Activated CD4-positive, alpha-beta memory T cell treated with anti-CD3 and anti-CD28 coated beads for 36 hours (primary cell): Measurements from ENCODE around the gene SERPING1. TPM values are rescaled to one million over a fixed set of nuclear protein-coding genes. Genes with fewer than 3 reads are reported as not detected.

ENCODE experiments used
- CTCF ChIA-PET: fragments of 350-600 bp; sonication (Branson Sonifier 250); formaldehyde crosslinking; loops from one replicate; lab custom pipeline; 2021; ENCODE audit warnings: antibody characterized with exemption, inconsistent platforms; lab: Charles Lee
- POLR2A ChIA-PET: fragments of 350-600 bp; sonication (Branson Sonifier 250); formaldehyde crosslinking; loops from one replicate; lab custom pipeline; 2021; ENCODE audit warnings: antibody characterized with exemption; lab: Charles Lee
- DNase-seq: peaks from one replicate; pipeline ENCODE4 v3.0.0-alpha.2; 2020
- H3K27ac Mint-ChIP-seq: one replicate; pipeline ENCODE4 v1.8.0; 2021; ENCODE audit warnings: mixed read lengths
- H3K27me3 Mint-ChIP-seq: one replicate; pipeline ENCODE4 v1.8.0; 2021; ENCODE audit warnings: mixed read lengths
- H3K36me3 Mint-ChIP-seq: one replicate; pipeline ENCODE4 v1.8.0; 2021; ENCODE audit warnings: mixed read lengths
- H3K4me1 Mint-ChIP-seq: one replicate; pipeline ENCODE4 v1.8.0; 2021; ENCODE audit warnings: low read depth, mixed read lengths
- H3K4me3 Mint-ChIP-seq: one replicate; pipeline ENCODE4 v1.8.0; 2021; ENCODE audit warnings: mild to moderate bottlenecking, mixed read lengths
- H3K9me3 Mint-ChIP-seq: one replicate; pipeline ENCODE4 v1.8.0; 2021; ENCODE audit warnings: mixed read lengths
- intact Hi-C: fragments of 100-400 bp; cut with micrococcal nuclease; formaldehyde crosslinking; loops from one replicate; pipeline ENCODE4 v1.15.1; 2023
- microRNA-seq: library from miRNA; unstranded; fragments of <30 nt; microRNA quantifications from one replicate; pipeline ENCODE4 v1.2.0, GENCODE V29; 2022; ENCODE audit warnings: borderline number of aligned reads, borderline microRNAs expressed, borderline replicate concordance
- total RNA-seq, 2 experiments: library from RNA; stranded (reverse); gene quantifications; one replicate each; pipeline ENCODE4 v1.2.3, GENCODE V29; 2021

The SERPING1 gene
- total RNA-seq, 2 experiments from 2014 or later = 0.43 TPM; not detected in 1

DNA sequence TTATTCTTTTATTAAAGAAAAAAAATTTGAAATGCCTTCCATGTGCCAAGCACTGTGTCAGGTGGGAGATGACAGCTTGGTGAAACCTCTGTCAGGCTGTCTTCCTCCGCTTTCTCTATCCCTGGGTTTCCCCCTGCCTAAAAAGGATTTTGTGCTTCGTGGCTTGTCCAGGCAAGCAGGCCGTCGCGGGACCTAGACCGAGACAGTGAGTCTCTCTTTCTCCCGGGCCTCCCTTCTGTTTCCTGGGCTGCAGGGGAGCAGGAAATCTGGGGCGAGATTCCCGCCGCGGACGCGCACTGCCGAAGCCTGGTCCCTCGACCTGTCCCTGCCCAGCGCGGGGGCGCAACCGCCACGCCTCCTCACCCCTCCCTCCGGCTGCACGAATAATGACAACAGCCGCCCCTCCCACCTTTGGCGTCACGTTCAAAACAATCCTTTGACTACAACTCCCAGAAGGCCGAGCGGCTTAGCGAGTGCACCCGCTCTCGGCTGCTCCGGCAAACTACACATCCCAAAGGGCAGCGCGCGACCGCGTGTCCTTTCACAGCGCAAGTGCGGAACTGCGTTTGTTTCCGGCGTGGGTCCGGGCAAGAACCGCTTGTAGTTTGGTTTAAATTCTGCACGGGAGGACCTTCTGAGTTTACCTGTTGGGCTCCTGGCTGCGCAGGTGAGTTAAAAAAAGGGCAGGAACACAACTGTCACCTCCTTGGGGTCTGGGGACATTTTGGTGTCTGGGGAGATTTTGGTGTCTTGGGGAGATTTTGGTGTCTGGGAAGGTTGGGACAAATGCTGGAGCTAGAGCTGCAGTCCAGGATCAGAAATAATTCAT lies 59.9 kb downstream of the SERPING1 start, which contains the start of gene CLP1:
Gene CLP1, plus strand, starts transcription at position 569 of the 829 bp plus-strand sequence. CDS start 1,715 bp downstream, outside the sequence.
- Mint-ChIP-seq H3K4me3 (peak within 1 kb of the TSS; percentile 100), H3K9me3 (no peaks in the 10 kb centered on the region), H3K27me3 (no peaks in the 10 kb centered on the region), H3K27ac (peak within 1 kb of the TSS; percentile 94), H3K36me3 (peaks cover 25% of the 10 kb centered on the region), H3K4me1 (peaks cover 33% of the 10 kb centered on the region)
- ChIA-PET POLR2A (interaction anchor here (0.9 to 1.8 kb wide), 3 partner anchors 9 to 20 kb away, joined by 3 to 6 read pairs (median 3); no protein-coding TSS in a partner anchor), CTCF (interaction anchor here (0.6 to 4.2 kb wide), 7 partner anchors 9 to 199 kb away, joined by 3 to 17 read pairs (median 4); partner anchors contain the start of gene UBE2L6)
- peak; percentile 100 for DNase-seq
- intact Hi-C loops = loop anchor here (1.0 to 5.0 kb wide), 7 partner anchors 10 to 1485 kb away; partner anchors contain the start of genes FAM111A, MED19, SELENOH and TIMM10

DNA sequence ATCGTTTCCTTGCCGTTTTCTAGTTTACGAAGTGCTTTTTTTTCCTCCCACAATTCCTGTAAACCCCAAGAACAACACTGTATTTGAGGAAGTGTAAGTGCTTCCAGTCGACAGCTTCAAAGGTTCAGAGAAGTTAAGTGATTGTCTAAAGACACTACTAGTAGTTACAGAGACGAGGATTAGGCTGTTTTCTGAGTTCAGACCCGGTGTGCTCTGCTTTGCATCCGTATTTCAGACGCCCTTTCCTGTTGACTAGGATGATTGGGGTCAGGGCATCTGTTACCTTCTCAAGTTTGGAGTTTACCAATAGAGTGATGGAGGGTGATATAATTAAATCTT lies 60.5 kb downstream of the SERPING1 start:
- CTCF ChIA-PET = interaction anchor here (0.6 to 1.9 kb wide), 5 partner anchors 9 to 143 kb away, joined by 3 to 9 read pairs (median 3); partner anchors contain the start of gene UBE2L6
- intact Hi-C loops = loop anchor here (5.0 kb wide), 1 partner anchor 1484 kb away; the partner anchor contains the start of gene FAM111A
- Mint-ChIP-seq H3K36me3 (peaks cover 26% of the 10 kb centered on the region), H3K27me3 (no peaks in the 10 kb centered on the region), H3K27ac (peak overlapping the region; percentile 94), H3K4me3 (peak overlapping the region; percentile 100), H3K9me3 (no peaks in the 10 kb centered on the region), H3K4me1 (peaks cover 33% of the 10 kb centered on the region)
- POLR2A ChIA-PET = interaction anchor here (0.9 to 1.8 kb wide), 3 partner anchors 9 to 20 kb away, joined by 3 to 6 read pairs (median 3); no protein-coding TSS in a partner anchor
- DNase-seq = no peak

DNA sequence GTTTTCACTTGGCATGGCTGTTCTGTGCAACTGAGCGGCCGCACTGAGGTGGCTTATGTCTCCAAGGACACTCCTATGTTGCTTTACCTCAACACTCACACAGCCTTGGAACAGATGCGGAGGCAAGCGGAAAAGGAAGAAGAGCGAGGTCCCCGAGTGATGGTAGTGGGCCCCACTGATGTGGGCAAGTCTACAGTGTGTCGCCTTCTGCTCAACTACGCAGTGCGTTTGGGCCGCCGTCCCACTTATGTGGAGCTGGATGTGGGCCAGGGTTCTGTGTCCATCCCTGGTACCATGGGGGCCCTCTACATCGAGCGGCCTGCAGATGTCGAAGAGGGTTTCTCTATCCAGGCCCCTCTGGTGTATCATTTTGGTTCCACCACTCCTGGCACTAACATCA lies 62.2 kb downstream of the SERPING1 start:
- H3K4me3 Mint-ChIP-seq = no peak overlapping the region
- ChIA-PET POLR2A (no interaction called here), CTCF (interaction anchor here (1.9 kb wide), 2 partner anchors 15 to 92 kb away, joined by 7 to 9 read pairs; partner anchors contain the start of gene UBE2L6)
- no peaks in the 10 kb centered on the region for H3K27me3 Mint-ChIP-seq
- intact Hi-C loops = loop anchor here (5.0 to 10.0 kb wide), 2 partner anchors 1483 to 1895 kb away; partner anchors contain the start of gene FAM111A
- no peak for DNase-seq
- H3K4me1 Mint-ChIP-seq = peaks cover 31% of the 10 kb centered on the region
- H3K27ac Mint-ChIP-seq = no peak overlapping the region
- no peaks in the 10 kb centered on the region for H3K9me3 Mint-ChIP-seq
- H3K36me3 Mint-ChIP-seq = peaks cover 26% of the 10 kb centered on the region

DNA sequence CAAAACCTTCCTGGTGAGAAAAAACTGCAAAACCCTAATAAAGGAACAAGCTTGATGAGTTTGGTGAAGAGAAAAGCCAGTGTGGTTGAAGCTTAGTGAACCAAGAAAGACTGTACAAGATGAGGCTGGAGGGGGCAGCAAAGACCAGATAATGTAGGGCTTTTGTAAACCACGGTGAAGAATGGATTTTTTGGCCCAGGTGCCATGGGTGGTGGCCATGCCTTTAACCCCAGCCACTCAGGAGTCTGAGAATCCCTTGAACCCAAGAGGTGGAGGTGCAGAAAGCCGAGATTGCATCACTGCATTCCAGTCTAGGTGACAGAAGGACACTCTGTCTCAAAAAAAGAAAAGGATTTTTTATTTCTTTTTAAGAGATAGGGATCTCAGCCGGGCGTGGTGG lies 65.4 kb downstream of the SERPING1 start:
- Mint-ChIP-seq H3K4me1 (peaks cover 32% of the 10 kb centered on the region), H3K4me3 (no peak overlapping the region), H3K27me3 (no peaks in the 10 kb centered on the region), H3K36me3 (peaks cover 24% of the 10 kb centered on the region), H3K9me3 (no peaks in the 10 kb centered on the region), H3K27ac (no peak overlapping the region)
- ChIA-PET POLR2A (no interaction called here), CTCF (interaction anchor here (0.7 to 1.2 kb wide), 4 partner anchors 15 to 861 kb away, joined by 3 to 6 read pairs (median 3); no protein-coding TSS in a partner anchor)
- no peak for DNase-seq
- intact Hi-C loops = loop anchor here (10.0 kb wide), 1 partner anchor 1892 kb away; no protein-coding TSS in a partner anchor

DNA sequence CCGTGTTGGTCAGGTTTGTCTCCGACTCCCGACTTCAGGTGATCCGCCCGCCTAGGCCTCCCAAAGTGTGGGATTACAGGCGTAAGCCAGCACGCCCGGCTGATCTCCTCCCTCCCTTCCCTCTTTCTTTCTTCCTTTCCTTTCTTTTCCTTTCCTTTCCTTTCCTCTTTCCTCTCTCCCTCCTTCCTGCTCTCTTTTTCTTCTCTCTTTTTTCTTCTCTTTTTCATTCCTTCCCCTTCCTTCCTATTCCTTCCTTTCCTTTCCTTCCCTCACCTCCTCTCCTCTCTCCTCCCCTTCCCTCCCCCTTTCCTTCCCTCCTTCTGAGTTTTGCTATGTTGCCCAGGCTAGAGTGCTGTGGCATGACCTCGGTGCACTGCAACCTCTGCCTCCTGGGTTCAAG lies 66.5 kb downstream of the SERPING1 start:
- Mint-ChIP-seq H3K27ac (no peak overlapping the region), H3K4me1 (peaks cover 27% of the 10 kb centered on the region), H3K27me3 (no peaks in the 10 kb centered on the region), H3K4me3 (no peak overlapping the region), H3K9me3 (no peaks in the 10 kb centered on the region), H3K36me3 (peaks cover 24% of the 10 kb centered on the region)
- intact Hi-C loops = loop anchor here (10.0 kb wide), 1 partner anchor 1891 kb away; no protein-coding TSS in a partner anchor
- CTCF ChIA-PET = no interaction called here
- DNase-seq = no peak
- POLR2A ChIA-PET = no interaction called here

Small RNA genes lying within 50 kb of the gene (microRNA-seq; reads per million reads assigned to microRNA genes)
- gene MIR130A = 93.5 reads per million, percentile 64 among the genes with 10 or more reads in this experiment

Other genes starting within 250 kb of the SERPING1 start
- not detected for gene PRG3, start 216.5 kb upstream of the SERPING1 start, total RNA-seq
- gene PRG2, start 207.0 kb upstream of the SERPING1 start, total RNA-seq = 1 to 10 TPM; 1.8 to 2.2 TPM
- 100 to 1,000 TPM; 170 to 186 TPM for gene SLC43A3, start 170.6 kb upstream of the SERPING1 start, total RNA-seq
- gene RTN4RL2, start 137.2 kb upstream of the SERPING1 start, total RNA-seq = under 1 TPM; 0.36 to 0.51 TPM
- gene SLC43A1, start 82.0 kb upstream of the SERPING1 start, total RNA-seq = 10 to 100 TPM; 23.1 to 23.3 TPM
- gene TIMM10, start 66.9 kb upstream of the SERPING1 start, total RNA-seq = 100 to 1,000 TPM; 131 to 134 TPM
- gene SMTNL1, start 60.1 kb upstream of the SERPING1 start, total RNA-seq = not detected
- gene UBE2L6, start 30.0 kb upstream of the SERPING1 start, total RNA-seq = 100 to 1,000 TPM; 152 to 162 TPM
- gene YPEL4, start 52.2 kb downstream of the SERPING1 start, total RNA-seq = under 1 TPM; 0.43 to 0.73 TPM
- 10 to 100 TPM; 13.9 to 15.2 TPM for gene CLP1, start 60.1 kb downstream of the SERPING1 start, total RNA-seq
- 10 to 100 TPM; 56.8 to 65.5 TPM for gene ZDHHC5, start 70.4 kb downstream of the SERPING1 start, total RNA-seq
- gene MED19, start 114.5 kb downstream of the SERPING1 start, total RNA-seq = 10 to 100 TPM; 12.9 to 14.1 TPM
- 10 to 100 TPM; 54.9 to 57.2 TPM for gene TMX2, start 114.9 kb downstream of the SERPING1 start, total RNA-seq
- 100 to 1,000 TPM; 235 to 252 TPM for gene SELENOH, start 143.8 kb downstream of the SERPING1 start, total RNA-seq
- not detected for gene BTBD18, start 154.1 kb downstream of the SERPING1 start, total RNA-seq
- gene CTNND1, start 164.1 kb downstream of the SERPING1 start, total RNA-seq = 1 to 10 TPM; 3.5 to 4.4 TPM